Smooth muscle cell (in vitro differentiated cells): ENCODE results near the gene PLCL2. TPM values are rescaled to one million over a fixed set of nuclear protein-coding genes. Genes with fewer than 3 reads are reported as not detected.

Experiments used
- DNase-seq: peaks from one replicate; lab custom pipeline; 2025; ENCODE audit not compliant: unreplicated experiment; lab: John Stamatoyannopoulos, UW
- H2AFZ ChIP-seq: fragments of 200-600 bp; sonication (generic); 2 replicates; pipeline ENCODE4 v1.6.0; 2016; ENCODE audit warnings: antibody characterized with exemption, low read depth, mild to moderate bottlenecking
- H3F3A ChIP-seq: fragments of 200-600 bp; sonication (generic); 2 replicates; pipeline ENCODE4 v1.6.0; 2017; ENCODE audit warnings: antibody characterized with exemption, low read depth
- H3K27ac ChIP-seq: fragments of 200-600 bp; sonication (generic); 2 replicates; pipeline ENCODE4 v1.5.1; 2016; ENCODE audit warnings: low read depth, mild to moderate bottlenecking
- H3K27me3 ChIP-seq: fragments of 200-600 bp; sonication (generic); 2 replicates; pipeline ENCODE4 v1.6.1; 2016; ENCODE audit warnings: low read depth, mild to moderate bottlenecking
- H3K36me3 ChIP-seq: fragments of 200-600 bp; sonication (generic); 2 replicates; pipeline ENCODE4 v1.5.1; 2016; ENCODE audit warnings: low read depth
- H3K4me1 ChIP-seq: fragments of 200-600 bp; sonication (generic); 2 replicates; pipeline ENCODE4 v1.5.1; 2016; ENCODE audit warnings: low read depth
- H3K4me2 ChIP-seq: fragments of 200-600 bp; sonication (generic); 2 replicates; pipeline ENCODE4 v1.6.0; 2016; ENCODE audit warnings: mild to moderate bottlenecking
- H3K4me3 ChIP-seq: fragments of 200-600 bp; sonication (generic); 2 replicates; pipeline ENCODE4 v1.5.1; 2016; ENCODE audit warnings: mild to moderate bottlenecking
- H3K79me2 ChIP-seq: fragments of 200-600 bp; sonication (generic); 2 replicates; pipeline ENCODE4 v1.6.0; 2016; ENCODE audit warnings: low read depth, mild to moderate bottlenecking
- H3K9ac ChIP-seq: fragments of 200-600 bp; sonication (generic); 2 replicates; pipeline ENCODE4 v1.6.0; 2016; ENCODE audit warnings: low read depth
- H3K9me3 ChIP-seq: fragments of 200-600 bp; sonication (generic); replicated peaks from 2 replicates; pipeline ENCODE4 v1.5.1; 2016; ENCODE audit warnings: low read depth
- H4K20me1 ChIP-seq: fragments of 200-600 bp; sonication (generic); 2 replicates; pipeline ENCODE4 v1.6.0; 2016; ENCODE audit warnings: low read depth
- CTCF ChIP-seq: fragments of 200-600 bp; sonication (generic); IDR thresholded peaks from 2 replicates; pipeline ENCODE4 v1.5.1; 2017; ENCODE audit warnings: borderline replicate concordance, mild to moderate bottlenecking, antibody characterized with exemption; ENCODE audit not compliant: insufficient read depth, poor library complexity, severe bottlenecking
- WGBS: methylation state at CpG from one replicate; pipeline ENCODE4 v1.1.7; 2016; ENCODE audit warnings: low lambda C conversion rate; 5-methylcytosine and 5-hydroxymethylcytosine counted together
- polyA plus RNA-seq: library from polyadenylated mRNA; unstranded; fragments of >200 nt; fragmentation: Nextera tagmentation; extraction: Ambion mirVana; gene quantifications from 2 replicates; pipeline ENCODE4 v1.2.1, GENCODE V29; 2016
- total RNA-seq: library from RNA; depleted of rRNA; stranded (reverse); fragments of >200 nt; gene quantifications from 2 replicates; pipeline ENCODE4 v1.2.3, GENCODE V29; 2014

PLCL2 gene
- total and polyA plus RNA-seq, 2 experiments from 2014 or later = 2.1 to 5.0 TPM

- no peak overlapping the region for H2AFZ ChIP-seq
- H3K9ac ChIP-seq = no peak overlapping the region
- no peaks in the 10 kb centered on the region for H3K27me3 ChIP-seq
- WGBS = 92% methylated on average over 6 of the region's 6 CpGs
- H3K4me2 ChIP-seq = peak overlapping the region; percentile 88
- H3K79me2 ChIP-seq = peaks cover 1% of the 10 kb centered on the region
- DNase-seq = no peak
- H4K20me1 ChIP-seq = no peaks in the 10 kb centered on the region
- H3K27ac ChIP-seq = no peak overlapping the region
- H3K36me3 ChIP-seq = no peaks in the 10 kb centered on the region
- peaks cover 6% of the 10 kb centered on the region for H3K4me1 ChIP-seq
- no peaks in the 10 kb centered on the region for H3K9me3 ChIP-seq
- no peak overlapping the region for H3K4me3 ChIP-seq
- peaks cover 17% of the 10 kb centered on the region for H3F3A ChIP-seq
- TF ChIP-seq CTCF = no peak
Measured at GRCh38 chr3:16881896-16882630, 2.7 kb upstream of the PLCL2 start.

GRCh38 chr3:16883057-16883722 lies 1.6 kb upstream of the PLCL2 start:
- Histone ChIP-seq H3F3A (peaks cover 17% of the 10 kb centered on the region), H3K4me1 (peaks cover 6% of the 10 kb centered on the region), H3K4me2 (peak overlapping the region; percentile 88), H3K9me3 (no peaks in the 10 kb centered on the region), H3K36me3 (no peaks in the 10 kb centered on the region), H3K27me3 (no peaks in the 10 kb centered on the region), H3K4me3 (no peak overlapping the region), H2AFZ (peak overlapping the region; percentile 84), H4K20me1 (no peaks in the 10 kb centered on the region), H3K79me2 (peaks cover 12% of the 10 kb centered on the region), H3K27ac (peak overlapping the region; percentile 14), H3K9ac (no peak overlapping the region)
- DNase-seq = no peak
- TF ChIP-seq CTCF = no peak
- 49% methylated on average over 23 of the region's 23 CpGs for WGBS

GRCh38 chr3:16883723-16884083 lies 1.1 kb upstream of the PLCL2 start:
- no peaks in the 10 kb centered on the region for H3K36me3 ChIP-seq
- peaks cover 17% of the 10 kb centered on the region for H3F3A ChIP-seq
- peaks cover 14% of the 10 kb centered on the region for H3K79me2 ChIP-seq
- no peaks in the 10 kb centered on the region for H4K20me1 ChIP-seq
- peak overlapping the region; percentile 84 for H2AFZ ChIP-seq
- H3K27me3 ChIP-seq = no peaks in the 10 kb centered on the region
- 46% methylated on average over 15 of the region's 16 CpGs for WGBS
- peaks cover 8% of the 10 kb centered on the region for H3K4me1 ChIP-seq
- H3K9me3 ChIP-seq = no peaks in the 10 kb centered on the region
- no peak for TF ChIP-seq CTCF
- H3K4me2 ChIP-seq = peak overlapping the region; percentile 88
- no peak overlapping the region for H3K27ac ChIP-seq
- no peak for DNase-seq
- no peak overlapping the region for H3K9ac ChIP-seq
- H3K4me3 ChIP-seq = no peak overlapping the region
